HG02870 (cell line): ENCODE data around the gene HNRNPM.

ENCODE experiments used
- ATAC-seq: cut with Tn5 transposase; IDR thresholded peaks from one replicate; pipeline ENCODE4 v1.9.1; 2021; ENCODE audit warnings: mild to moderate bottlenecking, moderate library complexity; ENCODE audit not compliant: unreplicated experiment

Gene HNRNPM

DNA sequence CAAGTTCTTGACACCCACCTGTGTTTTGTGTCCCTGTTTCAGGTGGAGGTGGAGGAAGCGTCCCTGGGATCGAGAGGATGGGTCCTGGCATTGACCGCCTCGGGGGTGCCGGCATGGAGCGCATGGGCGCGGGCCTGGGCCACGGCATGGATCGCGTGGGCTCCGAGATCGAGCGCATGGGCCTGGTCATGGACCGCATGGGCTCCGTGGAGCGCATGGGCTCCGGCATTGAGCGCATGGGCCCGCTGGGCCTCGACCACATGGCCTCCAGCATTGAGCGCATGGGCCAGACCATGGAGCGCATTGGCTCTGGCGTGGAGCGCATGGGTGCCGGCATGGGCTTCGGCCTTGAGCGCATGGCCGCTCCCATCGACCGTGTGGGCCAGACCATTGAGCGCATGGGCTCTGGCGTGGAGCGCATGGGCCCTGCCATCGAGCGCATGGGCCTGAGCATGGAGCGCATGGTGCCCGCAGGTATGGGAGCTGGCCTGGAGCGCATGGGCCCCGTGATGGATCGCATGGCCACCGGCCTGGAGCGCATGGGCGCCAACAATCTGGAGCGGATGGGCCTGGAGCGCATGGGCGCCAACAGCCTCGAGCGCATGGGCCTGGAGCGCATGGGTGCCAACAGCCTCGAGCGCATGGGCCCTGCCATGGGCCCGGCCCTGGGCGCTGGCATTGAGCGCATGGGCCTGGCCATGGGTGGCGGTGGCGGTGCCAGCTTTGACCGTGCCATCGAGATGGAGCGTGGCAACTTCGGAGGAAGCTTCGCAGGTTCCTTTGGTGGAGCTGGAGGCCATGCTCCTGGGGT lies 41.0 kb downstream of the HNRNPM start:
- no peak for ATAC-seq

- ATAC-seq = no peak
Measured at GRCh38 chr19:8486661-8487136, 41.9 kb downstream of the HNRNPM start.

GRCh38 chr19:8487137-8487851 lies 42.5 kb downstream of the HNRNPM start:
- ATAC-seq = peak; percentile 72

DNA sequence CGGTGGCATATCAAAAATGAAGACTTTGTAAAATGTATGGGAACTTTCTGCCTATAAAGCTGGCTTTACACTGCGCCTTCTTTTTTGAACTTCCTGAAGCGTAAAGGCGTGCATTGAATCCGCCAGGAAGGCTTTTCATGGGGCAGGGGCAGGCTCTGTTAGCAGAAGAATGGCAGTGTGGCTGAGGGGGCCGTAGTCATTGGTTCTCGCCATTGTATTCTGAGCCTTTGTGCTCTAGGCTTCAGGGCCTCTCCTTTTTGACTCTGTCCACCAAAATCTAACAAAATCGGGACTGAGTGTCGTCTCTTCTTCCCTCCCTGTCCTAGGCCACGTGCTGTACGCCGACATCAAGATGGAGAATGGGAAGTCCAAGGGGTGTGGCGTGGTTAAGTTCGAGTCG lies 43.6 kb downstream of the HNRNPM start:
- no peak for ATAC-seq

- ATAC-seq = no peak
Measured at GRCh38 chr19:8489561-8490394, 45.0 kb downstream of the HNRNPM start.

DNA sequence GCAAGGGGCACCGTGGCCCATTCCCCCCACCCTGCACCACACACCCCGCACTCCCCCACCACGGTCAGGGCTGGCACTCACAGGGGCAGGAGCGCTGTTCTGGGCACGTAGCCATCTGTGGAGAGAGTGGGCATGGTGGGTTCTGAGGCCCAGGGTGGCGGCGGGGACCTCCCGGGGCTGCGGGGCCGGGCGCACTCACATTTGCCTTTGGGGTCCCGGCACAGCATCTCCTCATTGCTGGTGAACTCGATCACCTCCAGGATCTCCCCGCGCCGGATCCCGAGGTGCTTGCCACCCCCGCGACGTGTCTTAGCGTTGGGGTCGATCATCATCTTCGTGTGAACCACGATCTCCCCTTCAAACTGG lies 45.6 kb downstream of the HNRNPM start:
- ATAC-seq = no peak

GRCh38 chr19:8490873-8491272 lies 46.1 kb downstream of the HNRNPM start:
- ATAC-seq = no peak

DNA sequence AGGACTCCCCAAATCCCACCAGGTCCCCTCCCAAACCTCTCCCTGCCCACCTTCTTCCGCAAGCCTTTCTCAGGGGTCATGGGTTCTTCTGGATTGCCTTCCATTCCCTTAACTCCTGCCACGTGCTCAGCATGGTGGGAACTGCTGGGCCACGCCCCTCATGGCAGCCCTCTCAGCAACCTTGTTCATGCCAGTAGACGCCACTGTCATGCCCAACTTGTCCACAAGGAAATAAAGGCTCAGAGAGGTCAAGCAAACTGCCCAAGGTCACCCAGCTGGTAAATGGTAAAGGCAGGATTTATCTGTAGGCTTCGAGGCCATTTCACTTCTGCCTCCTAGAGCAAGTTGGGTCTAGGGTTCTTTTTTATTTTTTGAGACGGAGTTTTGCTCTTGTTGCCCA lies 46.8 kb downstream of the HNRNPM start:
- no peak for ATAC-seq

DNA sequence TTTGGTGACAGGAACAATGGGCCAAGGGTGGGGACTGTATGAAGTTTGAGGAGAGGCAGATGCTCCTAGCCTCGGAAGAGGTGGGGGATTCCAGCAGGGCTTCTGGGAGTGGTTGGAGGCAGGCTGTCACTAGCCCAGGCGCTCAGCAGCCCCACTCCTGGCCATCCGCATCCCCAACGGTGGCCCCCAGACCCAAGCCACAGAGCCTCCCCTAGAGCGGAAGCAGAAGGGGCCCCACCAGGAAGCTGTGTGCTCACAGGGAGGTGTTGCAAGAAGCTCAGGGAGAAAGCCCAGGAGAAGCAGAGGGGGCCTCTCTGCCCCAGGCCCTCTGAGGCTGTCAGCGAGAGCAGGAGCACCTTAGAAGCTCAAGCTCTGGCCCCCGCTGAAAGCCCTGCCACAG lies 49.4 kb downstream of the HNRNPM start:
- ATAC-seq = no peak

DNA sequence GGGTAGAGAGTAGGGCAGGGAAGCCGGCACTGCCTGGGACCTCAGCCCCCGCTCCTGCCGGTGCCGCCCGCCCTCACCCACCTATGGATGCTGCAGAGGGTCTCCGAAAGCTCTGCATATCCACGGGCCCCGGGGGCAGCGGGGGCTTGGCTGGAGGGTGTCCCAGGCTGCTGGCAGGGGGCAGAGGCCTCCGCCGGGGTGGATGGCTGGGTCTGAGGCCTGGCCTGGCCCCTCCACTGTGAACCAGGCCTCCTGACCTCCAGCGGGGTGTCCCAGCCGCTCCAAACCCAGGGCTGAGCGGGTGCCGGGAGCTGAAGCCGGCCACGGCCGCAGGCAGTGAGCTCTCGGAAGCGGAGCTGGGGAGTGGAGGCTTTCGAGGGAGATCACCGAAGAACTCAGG lies 53.5 kb downstream of the HNRNPM start:
- ATAC-seq = no peak

DNA sequence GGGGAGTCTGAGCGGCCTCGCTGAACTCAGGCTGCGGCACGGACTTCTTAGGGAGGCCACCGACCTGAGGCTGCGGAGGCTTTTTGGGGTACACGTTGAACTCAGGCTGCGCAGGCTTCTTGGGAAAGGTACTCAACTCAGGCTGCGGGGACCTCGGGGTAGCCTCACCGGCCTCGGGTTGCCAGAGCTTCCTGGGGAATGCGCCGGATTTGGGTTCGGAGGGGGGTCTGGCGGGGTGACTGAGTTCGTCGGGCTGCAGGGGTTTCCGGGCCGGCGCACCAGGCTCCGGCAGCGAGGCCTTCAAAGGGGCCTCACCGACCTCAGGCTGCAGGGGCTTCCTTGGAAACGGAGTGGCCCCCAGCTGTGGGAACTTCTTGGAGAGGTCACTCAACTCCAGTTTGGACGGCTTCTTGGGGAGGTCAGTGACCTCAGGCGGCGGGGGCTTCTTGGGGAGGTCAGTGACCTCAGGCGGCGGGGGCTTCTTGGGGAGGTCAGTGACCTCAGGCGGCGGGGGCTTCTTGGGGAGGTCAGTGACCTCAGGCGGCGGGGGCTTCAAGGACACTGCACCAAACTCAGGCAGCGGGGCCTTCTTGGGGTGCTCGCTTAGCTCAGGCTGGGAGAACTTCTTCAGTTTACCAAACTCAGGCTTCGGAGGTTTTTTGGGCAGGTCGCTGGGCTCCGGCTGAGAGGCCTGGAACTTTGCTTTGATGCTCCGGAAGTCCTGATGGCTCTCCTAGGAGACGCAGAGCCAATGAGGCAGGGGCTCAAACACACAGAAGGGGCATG lies 54.5 kb downstream of the HNRNPM start:
- no peak for ATAC-seq

DNA sequence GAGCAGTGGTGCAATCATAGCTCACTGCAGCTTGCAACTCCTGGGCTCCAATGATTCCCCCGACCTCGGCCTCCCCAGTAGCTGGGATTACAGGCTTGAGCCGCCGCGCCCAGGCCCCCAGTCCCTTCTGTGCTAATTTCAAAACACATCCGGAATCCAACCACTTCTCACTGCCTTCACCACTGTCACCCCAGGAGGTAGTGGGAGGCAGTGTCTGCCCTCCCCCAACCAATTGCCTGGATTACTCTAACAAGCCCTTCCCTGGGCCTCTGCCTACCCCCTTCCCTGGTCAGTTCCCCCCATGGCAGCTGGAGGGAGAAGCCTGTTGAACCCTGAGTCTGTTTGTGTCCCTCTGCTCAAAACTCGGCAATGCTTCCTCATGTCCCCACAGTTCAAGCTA lies 55.4 kb downstream of the HNRNPM start:
- ATAC-seq = no peak

DNA sequence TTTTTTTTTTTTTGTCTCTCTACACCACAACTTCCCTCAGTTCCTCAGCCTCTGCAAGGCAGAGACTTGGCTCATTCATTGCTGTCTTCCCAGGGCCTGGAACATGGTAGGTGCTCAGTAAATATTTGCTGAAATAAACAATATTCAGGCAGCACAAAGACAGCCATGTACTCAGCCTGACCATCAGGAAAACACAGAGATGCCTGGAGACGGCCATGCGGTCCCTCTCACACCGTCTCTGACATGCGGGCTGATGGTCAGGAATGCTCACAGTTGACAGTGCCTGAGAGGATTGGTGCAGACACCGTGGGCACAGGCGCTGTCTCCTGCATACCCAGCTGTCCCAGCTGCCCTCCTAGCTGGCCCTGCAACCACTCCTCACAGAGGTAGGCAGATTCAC lies 56.7 kb downstream of the HNRNPM start:
- ATAC-seq = no peak

DNA sequence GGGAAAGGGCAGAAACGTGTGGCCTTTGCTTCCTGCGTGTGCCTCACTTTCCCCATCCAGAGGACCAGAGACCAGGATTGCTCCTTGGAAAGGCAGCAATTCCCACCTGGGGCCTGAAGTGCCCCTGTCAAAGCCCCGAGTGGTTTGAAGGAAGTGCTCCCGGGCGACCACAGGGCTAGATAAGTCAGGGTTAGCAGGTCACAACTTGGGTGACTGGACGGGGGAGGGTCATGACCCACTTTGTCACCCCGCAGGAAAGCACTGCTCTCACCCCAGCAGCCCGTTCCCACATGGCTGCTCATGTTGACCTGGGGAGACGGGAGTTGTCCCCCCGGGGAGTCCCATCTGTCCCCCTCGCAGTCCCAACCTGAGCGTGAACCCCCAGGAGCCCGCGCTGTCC lies 57.2 kb downstream of the HNRNPM start:
- no peak for ATAC-seq

DNA sequence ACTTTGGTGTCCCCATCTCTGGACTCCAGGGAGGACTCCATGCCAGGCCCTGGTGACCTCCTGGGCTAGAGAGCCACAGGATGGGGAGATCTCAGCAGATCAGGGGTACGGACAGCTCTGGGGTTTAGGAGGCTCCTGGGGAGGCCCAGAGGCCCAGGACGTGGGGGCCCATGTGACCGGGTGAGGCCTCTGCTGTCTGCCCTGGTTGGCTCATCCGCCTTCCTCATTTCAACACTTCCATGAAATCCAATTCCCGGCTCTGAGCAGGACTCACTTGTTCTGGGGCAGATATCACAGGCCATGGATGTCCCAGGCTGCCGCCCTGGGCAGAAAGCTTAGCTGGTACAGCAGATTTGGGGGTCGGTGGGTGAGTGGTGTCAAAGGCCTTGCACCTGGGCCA lies 58.7 kb downstream of the HNRNPM start:
- no peak for ATAC-seq

- peak; percentile 42 for ATAC-seq
Measured at GRCh38 chr19:8504171-8504570, 59.4 kb downstream of the HNRNPM start.

DNA sequence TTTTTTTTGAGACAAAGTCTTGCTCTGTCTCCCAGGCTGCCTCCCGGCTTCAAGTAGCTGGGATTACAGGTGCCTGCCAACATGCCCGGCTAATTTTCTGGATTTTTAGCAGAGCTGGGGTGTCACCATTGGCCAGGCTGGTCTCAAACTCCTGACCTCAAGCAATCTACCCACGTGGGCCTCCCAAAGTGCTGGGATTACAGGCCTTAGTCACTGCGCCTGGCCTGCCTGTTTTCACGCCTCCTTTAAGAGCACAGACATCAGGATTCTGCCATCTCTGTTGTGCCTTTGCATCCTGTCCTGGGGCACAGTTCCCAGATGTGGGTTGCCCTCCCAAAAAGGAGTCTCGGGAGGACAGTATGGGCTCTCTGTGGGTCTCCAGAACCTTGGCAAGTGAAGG lies 60.1 kb downstream of the HNRNPM start:
- ATAC-seq = no peak

DNA sequence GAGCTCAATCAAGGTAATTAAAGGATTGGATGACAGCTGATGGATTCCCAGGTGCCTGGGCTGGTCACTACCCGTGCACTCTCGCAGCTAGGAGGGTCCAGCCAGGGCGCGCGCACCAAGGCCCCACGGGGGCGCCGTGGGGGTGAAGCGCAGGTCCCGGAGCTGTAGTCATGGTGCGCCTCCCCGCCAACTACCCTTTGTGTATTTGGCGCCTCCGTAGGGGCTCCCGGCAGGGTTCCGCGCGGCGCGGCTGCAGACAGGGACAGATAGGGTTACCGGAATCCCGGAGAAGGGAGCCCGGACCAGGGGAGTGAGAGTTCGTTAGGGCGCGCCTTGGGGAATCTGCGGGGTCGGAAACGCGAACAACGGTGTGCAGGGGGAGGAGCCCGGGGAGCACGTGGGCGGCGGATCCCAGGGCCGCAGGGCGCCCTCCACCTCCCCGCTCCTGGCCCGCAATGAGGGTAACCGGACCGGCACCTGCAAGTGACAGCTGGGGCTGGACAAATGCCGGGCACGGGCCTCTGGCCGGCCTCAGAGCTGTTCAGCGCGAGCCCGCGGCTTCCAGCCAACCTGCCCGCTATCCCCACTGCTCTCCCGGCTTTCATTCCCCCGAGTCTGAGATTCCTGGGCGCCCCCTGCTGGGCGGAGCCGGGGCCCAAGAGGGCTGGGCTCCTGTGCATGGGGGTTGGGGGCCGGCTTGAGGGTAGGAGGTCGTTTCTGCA lies 61.1 kb downstream of the HNRNPM start:
- no peak for ATAC-seq

DNA sequence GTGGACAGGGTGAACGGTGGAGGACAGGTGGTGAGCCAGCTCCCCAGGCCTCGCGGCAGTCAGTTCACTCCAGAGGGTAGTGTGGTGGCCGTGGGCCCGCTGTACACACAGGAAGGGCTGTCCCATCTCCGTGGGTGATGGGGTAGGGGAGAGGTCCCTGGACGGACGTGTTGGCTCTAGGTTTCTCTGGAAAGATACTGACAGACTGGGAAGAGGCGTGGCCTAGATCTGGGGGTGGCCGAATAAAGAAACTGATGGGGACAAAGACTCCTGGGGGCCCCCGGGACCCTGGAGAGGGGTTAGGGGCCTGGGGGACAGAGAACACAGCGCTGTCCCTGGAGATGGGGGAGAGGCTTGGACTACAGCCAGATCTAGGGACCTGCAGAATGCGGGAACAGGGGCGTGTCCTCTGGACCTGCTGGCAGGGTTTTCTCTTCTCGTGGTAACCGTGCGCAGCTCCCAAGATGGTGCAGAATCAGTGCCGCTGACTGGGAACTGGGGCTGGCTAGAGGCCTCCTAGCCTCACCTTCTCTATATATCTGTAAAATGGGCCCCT lies 61.7 kb downstream of the HNRNPM start:
- ATAC-seq = no peak

GRCh38 chr19:8510589-8511115 lies 65.9 kb downstream of the HNRNPM start:
- no peak for ATAC-seq
